Vagina (tissue), 2 donors: Measurements from ENCODE around the gene C19orf53.

Experiments used
- CTCF ChIP-seq, 3 experiments: fragments of 450-650 bp in 2 of 3; fragments of 200-600 bp in 1 of 3; sonication (generic) in 1 of 3; IDR thresholded peaks; one replicate each; pipeline ENCODE4 v1.5.1; 2017 to 2019; ENCODE audit warnings: antibody characterized with exemption in 3 of 3, mild to moderate bottlenecking in 2 of 3, moderate library complexity in 2 of 3
- POLR2A ChIP-seq, 2 donors: fragments of 450-650 bp; IDR thresholded peaks; one replicate each; pipeline ENCODE4 v1.6.1; 2017; ENCODE audit warnings: antibody characterized with exemption in 2 of 2, mild to moderate bottlenecking in 2 of 2, moderate library complexity in 2 of 2
- POLR2AphosphoS5 ChIP-seq, 2 donors: sonication (generic); formaldehyde crosslinking; IDR thresholded peaks; one replicate each; pipeline ENCODE4 v1.9.0; 2017; ENCODE audit warnings: antibody characterized with exemption in 2 of 2, mild to moderate bottlenecking in 2 of 2, low read depth in 1 of 2; ENCODE audit not compliant: insufficient read depth in 1 of 2

GRCh38 chr19:13826652-13827235, 52.5 kb downstream of the C19orf53 start:
- TF ChIP-seq CTCF (IDR thresholded peaks at IDR 0.05) (no peak), POLR2A (IDR thresholded peaks at IDR 0.05) (no peak), POLR2AphosphoS5 (IDR thresholded peaks at IDR 0.05; ENCODE audit: insufficient read depth in 1 of 2, low read depth in 1 of 2) (no peak)
